ENCODE measurements around the gene SACS.

- no peak for TF ChIP-seq POLR2A (IDR thresholded peaks at IDR 0.05; ENCODE audit: low read depth, low read length)
- TF ChIP-seq CTCF (conservative IDR thresholded peaks at IDR 0.05; ENCODE audit: low read depth, low read length), result no peak
- TF ChIP-seq RCOR1 (IDR thresholded peaks at IDR 0.05; ENCODE audit: insufficient replicate concordance, low read length), result no peak
- no peak for TF ChIP-seq RFX5 (IDR thresholded peaks at IDR 0.05; ENCODE audit: low read depth, low read length)
- TF ChIP-seq SMC3 (IDR thresholded peaks at IDR 0.05; ENCODE audit: low read depth, low read length), result no peak
- TF ChIP-seq BHLHE40 (IDR thresholded peaks at IDR 0.05; ENCODE audit: low read depth, low read length), result no peak
- no peak for TF ChIP-seq NFE2L2 (IDR thresholded peaks at IDR 0.05; ENCODE audit: low read depth, low read length)
- no peak for TF ChIP-seq FOS (IDR thresholded peaks at IDR 0.05; ENCODE audit: low read depth, low read length)
- no peak for TF ChIP-seq ELK1 (IDR thresholded peaks at IDR 0.05; ENCODE audit: borderline replicate concordance, low read depth, low read length)
- no peak for TF ChIP-seq RAD21 (IDR thresholded peaks at IDR 0.05; ENCODE audit: low read length)
- no peak for TF ChIP-seq MXI1 (IDR thresholded peaks at IDR 0.05; ENCODE audit: borderline replicate concordance, low read depth, low read length)
- no peak for TF ChIP-seq MAZ (IDR thresholded peaks at IDR 0.05; ENCODE audit: borderline replicate concordance, low read depth, low read length)
- no peak for TF ChIP-seq CEBPB (IDR thresholded peaks at IDR 0.05; ENCODE audit: low read depth, low read length)
- no peak for TF ChIP-seq USF2 (IDR thresholded peaks at IDR 0.05; ENCODE audit: low read depth, low read length)
These were observed 7.5 kb upstream of the SACS start for GRCh38 chr13:23440821-23441618.

Data from IMR-90 (cell line).